ENCODE measurements around the gene B3GALT6. TPM values are rescaled to one million over a fixed set of nuclear protein-coding genes. Genes with fewer than 3 reads are reported as not detected.
A peak's percentile ranks its signal among the peaks of the same experiment; 100 is the strongest.

Gene B3GALT6
- total RNA-seq, 1 donor from 2014 or later: 15.8 TPM

GRCh38 chr1:1198423-1199140 is 33.5 kb upstream of the B3GALT6 start:
- Histone ChIP-seq H2AFZ (replicated peaks) (no peak overlapping the region), H4K20me1 (ENCODE audit: low read depth) (no peaks in the 10 kb centered on the region), H3K36me3 (no peaks in the 10 kb centered on the region), H3K9me3 (ENCODE audit: low read depth) (peaks cover 4% of the 10 kb centered on the region), H3K4me2 (no peak overlapping the region), H3K79me2 (ENCODE audit: low read depth) (no peaks in the 10 kb centered on the region), H3K9ac (no peak overlapping the region), H3K27ac (no peak overlapping the region), H3K4me1 (peaks cover 3% of the 10 kb centered on the region), H3K27me3 (peaks cover 35% of the 10 kb centered on the region), H3K4me3 (no peak overlapping the region), H3F3A (ENCODE audit: low read depth) (peaks cover 7% of the 10 kb centered on the region)
- H3K9me3 Mint-ChIP-seq: peaks cover 12% of the 10 kb centered on the region
- TF ChIP-seq EZH2 (IDR thresholded peaks at IDR 0.05) (no peak), CTCF (IDR thresholded peaks at IDR 0.05) (no peak), EZH2phosphoT487 (IDR thresholded peaks at IDR 0.05) (no peak)
- peaks cover 6% of the 10 kb centered on the region for H3K4me1 Mint-ChIP-seq
- H3K36me3 Mint-ChIP-seq: peaks cover 2% of the 10 kb centered on the region
- no peak overlapping the region for H3K27ac Mint-ChIP-seq
- no peak for DNase-seq (ENCODE audit: low spot score)
- no peak overlapping the region for H3K4me3 Mint-ChIP-seq
- peaks cover 4% of the 10 kb centered on the region for H3K27me3 Mint-ChIP-seq (ENCODE audit: insufficient read depth, low read depth)

GRCh38 chr1:1199141-1199960 is 32.7 kb upstream of the B3GALT6 start:
- Histone ChIP-seq H3F3A (ENCODE audit: low read depth) (peaks cover 7% of the 10 kb centered on the region), H2AFZ (replicated peaks) (no peak overlapping the region), H3K9ac (no peak overlapping the region), H3K79me2 (ENCODE audit: low read depth) (no peaks in the 10 kb centered on the region), H3K27me3 (peaks cover 42% of the 10 kb centered on the region), H4K20me1 (ENCODE audit: low read depth) (no peaks in the 10 kb centered on the region), H3K4me2 (no peak overlapping the region), H3K27ac (no peak overlapping the region), H3K4me3 (no peak overlapping the region), H3K4me1 (peaks cover 3% of the 10 kb centered on the region), H3K9me3 (ENCODE audit: low read depth) (peaks cover 3% of the 10 kb centered on the region), H3K36me3 (no peaks in the 10 kb centered on the region)
- Mint-ChIP-seq H3K36me3 (peaks cover 2% of the 10 kb centered on the region), H3K27ac (no peak overlapping the region), H3K4me3 (no peak overlapping the region), H3K27me3 (ENCODE audit: insufficient read depth, low read depth) (peaks cover 4% of the 10 kb centered on the region), H3K9me3 (peaks cover 11% of the 10 kb centered on the region), H3K4me1 (peaks cover 6% of the 10 kb centered on the region)
- TF ChIP-seq EZH2 (IDR thresholded peaks at IDR 0.05) (no peak), CTCF (IDR thresholded peaks at IDR 0.05) (no peak), EZH2phosphoT487 (IDR thresholded peaks at IDR 0.05) (no peak)
- DNase-seq (ENCODE audit: low spot score): no peak

- Mint-ChIP-seq H3K27me3 (ENCODE audit: insufficient read depth, low read depth) (peaks cover 4% of the 10 kb centered on the region), H3K27ac (no peak overlapping the region), H3K4me1 (peaks cover 6% of the 10 kb centered on the region), H3K4me3 (peak overlapping the region; percentile 72), H3K9me3 (peaks cover 2% of the 10 kb centered on the region), H3K36me3 (peaks cover under 1% of the 10 kb centered on the region)
- no peak for DNase-seq (ENCODE audit: low spot score)
- Histone ChIP-seq H4K20me1 (ENCODE audit: low read depth) (no peaks in the 10 kb centered on the region), H3K4me3 (peak overlapping the region; percentile 64), H3K27me3 (peaks cover 51% of the 10 kb centered on the region), H2AFZ (replicated peaks) (no peak overlapping the region), H3K9me3 (ENCODE audit: low read depth) (no peaks in the 10 kb centered on the region), H3F3A (ENCODE audit: low read depth) (peaks cover 7% of the 10 kb centered on the region), H3K4me1 (peaks cover 3% of the 10 kb centered on the region), H3K79me2 (ENCODE audit: low read depth) (no peaks in the 10 kb centered on the region), H3K36me3 (no peaks in the 10 kb centered on the region), H3K4me2 (peak overlapping the region; percentile 89), H3K9ac (no peak overlapping the region), H3K27ac (no peak overlapping the region)
- TF ChIP-seq CTCF (IDR thresholded peaks at IDR 0.05) (no peak), EZH2phosphoT487 (IDR thresholded peaks at IDR 0.05) (no peak), EZH2 (IDR thresholded peaks at IDR 0.05) (no peak)
Observed at GRCh38 chr1:1199961-1200875, 31.8 kb upstream of the B3GALT6 start.
